HL-60 (cell line): ENCODE data around the gene PCIF1.
"Not testable (repeated sequence)": the region's sequence is repeated elsewhere in the genome, so short reads cannot be mapped to it uniquely, and the experiment has no call there.

Experiments
- DNase-seq, 2 experiments: peaks; one replicate each; pipeline ENCODE4 v3.0.0-alpha.2; 2010 to 2020; ENCODE audit warnings: low read depth in 1 of 2, low spot score in 1 of 2
- H3K27ac ChIP-seq: fragments of 250-450 bp; sonication (Bioruptor Pico); replicated peaks from 2 replicates; pipeline ENCODE4 v1.5.1; 2020; ENCODE audit warnings: mild to moderate bottlenecking, moderate library complexity
- H3K27me3 ChIP-seq: fragments of 250-450 bp; sonication (Bioruptor Pico); 2 replicates; pipeline ENCODE4 v1.5.1; 2021; ENCODE audit warnings: mild to moderate bottlenecking, moderate library complexity; ENCODE audit not compliant: insufficient read depth, poor library complexity, severe bottlenecking
- H3K4me3 ChIP-seq: replicated peaks from 2 replicates; pipeline ENCODE4 v1.5.1; 2011; ENCODE audit warnings: mild to moderate bottlenecking, control low read depth, low read length; ENCODE audit not compliant: insufficient read depth
- GABPA ChIP-seq: IDR thresholded peaks from 2 replicates; pipeline ENCODE4 v1.6.1; 2012; ENCODE audit warnings: low read depth
- POLR2AphosphoS5 ChIP-seq: IDR thresholded peaks from 2 replicates; pipeline ENCODE4 v1.6.1; 2012; ENCODE audit warnings: low read depth
- SPI1 ChIP-seq: IDR thresholded peaks from 2 replicates; pipeline ENCODE4 v1.6.1; 2012; ENCODE audit warnings: low read depth, mild to moderate bottlenecking, borderline replicate concordance
- TF ChIP-seq, protein P1 (sequence below): IDR thresholded peaks from one replicate; pipeline ENCODE4 v1.5.1; 2011; ENCODE audit warnings: low read length, control low read depth, inconsistent platforms; ENCODE audit not compliant: insufficient read depth

PCIF1 gene

DNA sequence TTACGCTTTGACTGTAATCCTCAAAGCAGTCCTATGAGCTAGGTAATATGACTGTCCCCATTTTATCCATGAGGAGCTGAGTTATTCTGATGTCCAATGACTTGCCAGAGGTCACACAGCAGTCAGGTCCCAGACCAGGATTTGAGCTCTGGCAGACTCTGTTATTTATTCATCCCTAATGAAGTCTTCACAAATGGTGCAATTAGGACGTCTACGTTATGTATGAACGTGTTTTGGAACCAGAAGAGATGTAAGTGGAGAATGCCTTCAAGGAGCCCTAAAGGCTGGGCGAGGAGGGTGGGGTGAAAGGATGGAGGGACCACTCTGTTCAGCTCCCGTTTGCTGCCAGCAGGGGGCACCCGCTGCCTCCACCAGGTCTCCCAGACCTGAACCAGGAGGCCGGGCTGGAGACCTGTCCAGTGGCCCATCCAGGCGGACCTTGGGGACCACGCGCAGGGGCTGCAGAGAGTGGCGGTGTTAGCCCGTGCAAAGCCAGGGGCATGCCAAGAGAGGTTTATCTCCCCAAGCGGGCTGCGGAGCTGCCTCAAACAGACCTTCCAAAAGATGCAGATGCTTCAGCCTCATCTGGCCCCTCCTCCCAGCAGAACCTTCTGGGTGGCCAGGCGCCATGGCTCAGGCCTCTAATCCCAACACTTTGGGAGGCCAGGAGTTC lies 52.8 kb downstream of the PCIF1 start:
- DNase-seq, result peak; percentile 50 to 75
- Histone ChIP-seq H3K4me3 (no peak overlapping the region), H3K27ac (no peak overlapping the region), H3K27me3 (peaks cover 3% of the 10 kb centered on the region)
- TF ChIP-seq, protein P1, sequence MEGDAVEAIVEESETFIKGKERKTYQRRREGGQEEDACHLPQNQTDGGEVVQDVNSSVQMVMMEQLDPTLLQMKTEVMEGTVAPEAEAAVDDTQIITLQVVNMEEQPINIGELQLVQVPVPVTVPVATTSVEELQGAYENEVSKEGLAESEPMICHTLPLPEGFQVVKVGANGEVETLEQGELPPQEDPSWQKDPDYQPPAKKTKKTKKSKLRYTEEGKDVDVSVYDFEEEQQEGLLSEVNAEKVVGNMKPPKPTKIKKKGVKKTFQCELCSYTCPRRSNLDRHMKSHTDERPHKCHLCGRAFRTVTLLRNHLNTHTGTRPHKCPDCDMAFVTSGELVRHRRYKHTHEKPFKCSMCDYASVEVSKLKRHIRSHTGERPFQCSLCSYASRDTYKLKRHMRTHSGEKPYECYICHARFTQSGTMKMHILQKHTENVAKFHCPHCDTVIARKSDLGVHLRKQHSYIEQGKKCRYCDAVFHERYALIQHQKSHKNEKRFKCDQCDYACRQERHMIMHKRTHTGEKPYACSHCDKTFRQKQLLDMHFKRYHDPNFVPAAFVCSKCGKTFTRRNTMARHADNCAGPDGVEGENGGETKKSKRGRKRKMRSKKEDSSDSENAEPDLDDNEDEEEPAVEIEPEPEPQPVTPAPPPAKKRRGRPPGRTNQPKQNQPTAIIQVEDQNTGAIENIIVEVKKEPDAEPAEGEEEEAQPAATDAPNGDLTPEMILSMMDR, result peak; percentile 91
- TF ChIP-seq SPI1 (no peak), GABPA (no peak)

DNA sequence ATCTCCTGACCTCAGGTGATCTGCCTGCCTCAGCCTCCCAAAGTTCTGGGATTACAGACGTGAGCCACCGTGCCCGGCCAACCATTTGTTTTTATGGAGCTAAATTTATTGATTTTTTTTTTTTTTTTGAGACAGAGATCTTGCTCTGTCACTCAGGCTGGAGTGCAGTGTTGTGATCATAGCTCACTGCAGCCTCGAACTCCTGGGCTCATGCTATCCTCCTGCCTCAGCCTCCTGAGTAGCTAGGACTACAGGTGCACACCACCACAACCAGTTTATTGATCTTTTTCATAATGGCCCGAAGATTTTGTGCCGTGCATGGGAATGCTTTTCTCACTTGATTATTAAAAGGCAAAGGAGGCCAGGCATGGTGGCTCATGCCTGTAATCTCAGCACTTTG lies 54.3 kb downstream of the PCIF1 start:
- H3K4me3 ChIP-seq, H3K27me3 ChIP-seq, DNase-seq, H3K27ac ChIP-seq: not testable (repeated sequence)

DNA sequence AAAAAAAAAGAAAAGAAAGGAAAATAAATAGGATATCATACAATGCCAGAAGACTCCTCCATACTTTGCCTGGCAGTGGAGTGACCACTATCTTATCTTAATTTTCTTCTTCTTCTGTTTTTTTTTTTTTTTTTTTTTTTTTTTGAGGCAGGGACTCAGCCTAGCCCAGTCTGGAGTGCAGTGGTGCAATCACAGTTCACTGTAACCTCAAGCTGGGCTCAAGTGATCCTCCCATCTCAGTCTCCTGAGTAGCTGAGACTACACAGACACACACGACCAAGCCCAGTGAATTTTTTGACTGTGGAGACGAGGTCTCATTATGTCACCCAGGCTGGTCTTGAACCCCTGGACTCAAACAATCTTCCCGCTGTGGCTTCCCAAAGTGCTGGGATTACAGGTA lies 57.1 kb downstream of the PCIF1 start:
- peak in 1 of 2 experiments; percentile 55 for DNase-seq
- TF ChIP-seq POLR2AphosphoS5, result no peak
- TF ChIP-seq, protein P1, result no peak
- TF ChIP-seq GABPA, result no peak
- Histone ChIP-seq H3K27ac (no peak overlapping the region), H3K27me3 (peaks cover 3% of the 10 kb centered on the region), H3K4me3 (no peak overlapping the region)

GRCh38 chr20:45993197-45993951 lies 58.9 kb downstream of the PCIF1 start:
- no peak overlapping the region for H3K4me3 ChIP-seq
- H3K27me3 ChIP-seq, result peaks cover 3% of the 10 kb centered on the region
- DNase-seq, result peak; percentile 74 to 93
- H3K27ac ChIP-seq, result peak overlapping the region; percentile 11; the same call in 1 of the 2 replicates
- TF ChIP-seq, protein P1, result no peak
- TF ChIP-seq POLR2AphosphoS5, result peak; percentile 33; the same call in 1 of the 2 replicates

GRCh38 chr20:45994761-45995493 lies 60.4 kb downstream of the PCIF1 start:
- no peak overlapping the region for H3K4me3 ChIP-seq
- DNase-seq, result no peak
- TF ChIP-seq, protein P1, result no peak
- peaks cover 1% of the 10 kb centered on the region for H3K27me3 ChIP-seq
- no peak overlapping the region for H3K27ac ChIP-seq

- not testable (repeated sequence) for H3K27ac ChIP-seq, DNase-seq, H3K4me3 ChIP-seq
Observed at GRCh38 chr20:45995495-45996097, 61.1 kb downstream of the PCIF1 start.

More at GRCh38 chr20:45995495-45996097, 61.1 kb downstream of the PCIF1 start:
- not testable (repeated sequence) for H3K27me3 ChIP-seq
